CMK (cell line): ENCODE data around the gene CTNNBIP1.

ENCODE experiments used
- DNase-seq: peaks from one replicate; pipeline ENCODE4 v3.0.0-alpha.2; 2010; ENCODE audit warnings: low read depth

Gene CTNNBIP1

GRCh38 chr1:9853249-9853595 is 56.8 kb downstream of the CTNNBIP1 start:
- no peak for DNase-seq

- DNase-seq = no peak
Measured at GRCh38 chr1:9852410-9853248, 57.4 kb downstream of the CTNNBIP1 start.

GRCh38 chr1:9852004-9852403 is 58.1 kb downstream of the CTNNBIP1 start:
- DNase-seq = no peak

GRCh38 chr1:9850442-9851162 is 59.5 kb downstream of the CTNNBIP1 start:
- DNase-seq = no peak

- DNase-seq = peak; percentile 45
Measured at GRCh38 chr1:9849691-9850441, 60.2 kb downstream of the CTNNBIP1 start.

GRCh38 chr1:9848022-9848421 is 62.0 kb downstream of the CTNNBIP1 start:
- no peak for DNase-seq

- DNase-seq = no peak
Measured at GRCh38 chr1:9847269-9847668, 62.8 kb downstream of the CTNNBIP1 start.

- no peak for DNase-seq
Measured at GRCh38 chr1:9846611-9847171, 63.4 kb downstream of the CTNNBIP1 start.

- DNase-seq = no peak
Measured at GRCh38 chr1:9845914-9846313, 64.2 kb downstream of the CTNNBIP1 start.

GRCh38 chr1:9844756-9845155 is 65.3 kb downstream of the CTNNBIP1 start:
- DNase-seq = no peak

- no peak for DNase-seq
Measured at GRCh38 chr1:9844106-9844505, 66.0 kb downstream of the CTNNBIP1 start.

- no peak for DNase-seq
Measured at GRCh38 chr1:9843576-9843945, 66.5 kb downstream of the CTNNBIP1 start.

GRCh38 chr1:9842781-9843575 is 67.1 kb downstream of the CTNNBIP1 start:
- DNase-seq = no peak

GRCh38 chr1:9842073-9842711 is 67.9 kb downstream of the CTNNBIP1 start:
- DNase-seq = no peak

GRCh38 chr1:9841460-9841859 is 68.6 kb downstream of the CTNNBIP1 start:
- no peak for DNase-seq

- DNase-seq = no peak
Measured at GRCh38 chr1:9840176-9840575, 69.9 kb downstream of the CTNNBIP1 start.

GRCh38 chr1:9838946-9839345 is 71.1 kb downstream of the CTNNBIP1 start:
- no peak for DNase-seq

- DNase-seq = no peak
Measured at GRCh38 chr1:9836632-9836960, 73.5 kb downstream of the CTNNBIP1 start.

- no peak for DNase-seq
Measured at GRCh38 chr1:9835758-9836631, 74.1 kb downstream of the CTNNBIP1 start.

GRCh38 chr1:9835404-9835757 is 74.7 kb downstream of the CTNNBIP1 start:
- DNase-seq = no peak
